ENCODE data around the gene PAOX. TPM values are rescaled to one million over a fixed set of nuclear protein-coding genes. Genes with fewer than 3 reads are reported as not detected.

Gene PAOX
- total RNA-seq, 4 donors from 2014 or later = 2.4 to 18.6 (median 8.1) TPM

DNA sequence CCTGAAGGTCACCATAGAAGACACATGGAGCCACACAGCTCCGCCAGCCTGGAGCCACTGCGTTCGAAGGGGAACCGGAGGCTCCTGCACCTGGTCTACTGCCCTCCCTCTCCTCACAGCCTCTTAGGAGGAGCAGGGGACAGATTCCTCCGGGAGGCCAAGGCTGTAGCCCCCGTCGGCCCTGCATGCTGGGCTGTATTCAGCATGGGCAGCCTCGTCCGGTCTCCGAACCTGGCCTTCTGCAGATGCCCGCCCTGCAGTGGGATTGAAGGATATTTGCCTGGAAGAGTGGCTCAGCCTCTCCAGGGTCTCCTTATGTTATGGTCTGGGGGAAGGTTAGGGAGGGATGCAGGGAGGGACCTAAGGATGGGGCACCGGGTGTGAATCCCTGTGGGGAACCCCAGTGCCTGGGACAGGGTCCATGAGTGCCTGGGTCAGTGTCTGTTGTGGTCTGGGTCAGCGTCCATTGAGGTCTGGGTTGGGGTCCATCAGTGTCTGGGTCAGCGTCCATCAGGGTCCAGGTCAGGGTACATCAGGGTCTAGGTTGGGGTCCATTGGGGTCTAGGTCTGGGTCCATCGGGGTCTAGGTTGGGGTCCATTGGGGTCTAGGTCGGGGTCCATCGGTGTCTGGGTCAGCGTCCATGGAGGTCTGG is 61.7 kb downstream of the PAOX start:
- TF ChIP-seq, protein P1, sequence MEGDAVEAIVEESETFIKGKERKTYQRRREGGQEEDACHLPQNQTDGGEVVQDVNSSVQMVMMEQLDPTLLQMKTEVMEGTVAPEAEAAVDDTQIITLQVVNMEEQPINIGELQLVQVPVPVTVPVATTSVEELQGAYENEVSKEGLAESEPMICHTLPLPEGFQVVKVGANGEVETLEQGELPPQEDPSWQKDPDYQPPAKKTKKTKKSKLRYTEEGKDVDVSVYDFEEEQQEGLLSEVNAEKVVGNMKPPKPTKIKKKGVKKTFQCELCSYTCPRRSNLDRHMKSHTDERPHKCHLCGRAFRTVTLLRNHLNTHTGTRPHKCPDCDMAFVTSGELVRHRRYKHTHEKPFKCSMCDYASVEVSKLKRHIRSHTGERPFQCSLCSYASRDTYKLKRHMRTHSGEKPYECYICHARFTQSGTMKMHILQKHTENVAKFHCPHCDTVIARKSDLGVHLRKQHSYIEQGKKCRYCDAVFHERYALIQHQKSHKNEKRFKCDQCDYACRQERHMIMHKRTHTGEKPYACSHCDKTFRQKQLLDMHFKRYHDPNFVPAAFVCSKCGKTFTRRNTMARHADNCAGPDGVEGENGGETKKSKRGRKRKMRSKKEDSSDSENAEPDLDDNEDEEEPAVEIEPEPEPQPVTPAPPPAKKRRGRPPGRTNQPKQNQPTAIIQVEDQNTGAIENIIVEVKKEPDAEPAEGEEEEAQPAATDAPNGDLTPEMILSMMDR (IDR thresholded peaks at IDR 0.05; ENCODE audit: low read depth) = no peak

Small RNAs within 50 kb of the gene (small RNA-seq; reads per million reads assigned to genes)
- gene AL360181.4 (not detected), gene BANF1P2 (not detected), gene MIR3944 (not detected)

Other genes starting within 250 kb of the PAOX start
- gene KNDC1, start 219.0 kb upstream of the PAOX start, total RNA-seq = not detected
- not detected for gene UTF1, start 149.0 kb upstream of the PAOX start, total RNA-seq
- 1 to 10 TPM; 1.3 to 3.6 (median 2.9) TPM for gene VENTX, start 141.4 kb upstream of the PAOX start, total RNA-seq
- gene ADAM8, start 102.4 kb upstream of the PAOX start, total RNA-seq = 10 to 100 TPM in 1 of 4 donors, 1 to 10 TPM in 2, under 1 TPM in 1; 0.65 to 27.9 (median 3.3) TPM
- gene TUBGCP2, start 70.4 kb upstream of the PAOX start, total RNA-seq = 10 to 100 TPM; 24.5 to 43.9 (median 36.8) TPM
- 10 to 100 TPM; 17.2 to 29.0 (median 25.3) TPM for gene ZNF511, start 70.3 kb upstream of the PAOX start, total RNA-seq
- gene CALY, start 42.4 kb upstream of the PAOX start, total RNA-seq = under 1 TPM in 1 of 4 donors, not detected in 3; 0.34 TPM
- gene PRAP1, start 31.9 kb upstream of the PAOX start, total RNA-seq = not detected
- 10 to 100 TPM; 16.5 to 43.2 (median 29.6) TPM for gene FUOM, start 21.2 kb upstream of the PAOX start, total RNA-seq
- 100 to 1,000 TPM; 106 to 317 (median 123) TPM for gene ECHS1, start 5.9 kb upstream of the PAOX start, total RNA-seq
- 10 to 100 TPM; 14.8 to 29.7 (median 23.1) TPM for gene MTG1, start 14.9 kb downstream of the PAOX start, total RNA-seq
- not detected for gene SPRN, start 45.4 kb downstream of the PAOX start, total RNA-seq
- gene SCART1, start 74.7 kb downstream of the PAOX start, total RNA-seq = 1 to 10 TPM; 1.8 to 5.5 (median 2.0) TPM
- gene CYP2E1, start 148.1 kb downstream of the PAOX start, total RNA-seq = 1 to 10 TPM in 3 of 4 donors, not detected in 1; 1.1 to 3.2 (median 1.4) TPM
- gene SYCE1, start 186.3 kb downstream of the PAOX start, total RNA-seq = 10 to 100 TPM in 1 of 4 donors, 1 to 10 TPM in 1, not detected in 2; 1.1 to 13.2 TPM
- gene FRG2B, start 247.5 kb downstream of the PAOX start, total RNA-seq = not detected

Measured in subcutaneous adipose tissue (tissue), 4 donors.